ENCODE data around the gene CFTR. TPM values are rescaled to one million over a fixed set of nuclear protein-coding genes. Genes with fewer than 3 reads are reported as not detected.

CFTR gene
- total RNA-seq, 1 experiment from 2014 or later: 1.2 TPM

- H3K4me1 ChIP-seq (ENCODE audit: insufficient read depth, low read length): no peaks in the 10 kb centered on the region
- peak overlapping the region; percentile 92 for H3K4me2 ChIP-seq (ENCODE audit: insufficient read depth, insufficient read length, low read length)
- no peak overlapping the region for H3K4ac ChIP-seq (ENCODE audit: low read depth, low read length)
- H3K9me3 Mint-ChIP-seq: no peaks in the 10 kb centered on the region
- no peak overlapping the region for H3K23ac ChIP-seq (ENCODE audit: insufficient read length, low read depth, low read length)
- no peak overlapping the region for H3T11ph ChIP-seq (ENCODE audit: low read length)
- no peaks in the 10 kb centered on the region for H3K36me3 Mint-ChIP-seq (ENCODE audit: insufficient read depth in 1 of 3, low read depth in 3 of 3)
- H3K4me1 Mint-ChIP-seq: peaks cover 17 to 29% of the 10 kb centered on the region in 2 experiments
- no peak overlapping the region for H3K14ac ChIP-seq (ENCODE audit: insufficient read depth, low read length)
- H3K9ac ChIP-seq (ENCODE audit: extremely low read depth, insufficient read length, low read length): no peak overlapping the region
- WGBS (ENCODE audit: extremely low coverage, insufficient read length, low lambda C conversion rate): 100% methylated on average over 1 of the region's 11 CpGs
- TF ChIP-seq CTCF (conservative IDR thresholded peaks at IDR 0.05): no peak
- no peak overlapping the region for H4K8ac ChIP-seq (replicated peaks; ENCODE audit: insufficient read length, low read depth, low read length)
- H3K23me2 ChIP-seq (ENCODE audit: insufficient read length, low read depth, low read length, poor library complexity, severe bottlenecking): peaks cover 14% of the 10 kb centered on the region
- H3K18ac ChIP-seq (ENCODE audit: insufficient read length, low read depth, low read length): no peak overlapping the region
- H2BK12ac ChIP-seq (ENCODE audit: insufficient read length, low read depth, low read length): no peak overlapping the region
- H3K27me3 Mint-ChIP-seq (ENCODE audit: low read depth): peaks cover 45% of the 10 kb centered on the region
- peak overlapping the region; percentile 63 to 90 for H3K4me3 Mint-ChIP-seq
- H3K27me3 ChIP-seq (ENCODE audit: insufficient read depth, low read length): no peaks in the 10 kb centered on the region; the same call in 1 of the 2 replicates
- H3K9me3 ChIP-seq (ENCODE audit: control insufficient read depth, low read depth, low read length): no peaks in the 10 kb centered on the region
- H3K79me2 ChIP-seq (ENCODE audit: insufficient read depth, low read length): no peaks in the 10 kb centered on the region
- DNase-seq: no peak
- no peak overlapping the region for H3K56ac ChIP-seq (ENCODE audit: insufficient read length, low read depth, low read length)
- H3K79me1 ChIP-seq (ENCODE audit: insufficient read depth, low read depth, low read length, poor library complexity, severe bottlenecking): no peaks in the 10 kb centered on the region
- no peak overlapping the region for H2BK15ac ChIP-seq (ENCODE audit: low read depth, low read length)
- H2AFZ ChIP-seq (ENCODE audit: low read length): no peak overlapping the region
- no peak overlapping the region for H2BK5ac ChIP-seq (ENCODE audit: insufficient read length, low read length)
- H3K27ac ChIP-seq (ENCODE audit: insufficient read length, low read depth, low read length): no peak overlapping the region
- H3K27ac Mint-ChIP-seq: no peak overlapping the region
- no peaks in the 10 kb centered on the region for H4K20me1 ChIP-seq (ENCODE audit: control insufficient read depth, insufficient read depth, insufficient read length)
- H4K5ac ChIP-seq (ENCODE audit: insufficient read length, low read depth, low read length): no peak overlapping the region
- H2BK120ac ChIP-seq (ENCODE audit: low read depth, low read length, poor library complexity, severe bottlenecking): no peak overlapping the region
- H2BK20ac ChIP-seq (ENCODE audit: low read depth, low read length, poor library complexity, severe bottlenecking): no peak overlapping the region
- H2AK5ac ChIP-seq (ENCODE audit: insufficient read length, low read length): no peak overlapping the region
- H4K91ac ChIP-seq (ENCODE audit: insufficient read length, low read depth, low read length): no peak overlapping the region
Measured at GRCh38 chr7:117480055-117480362, 184 bp downstream of the CFTR start.
